Measurements from ENCODE around the gene ATAT1. TPM values are rescaled to one million over a fixed set of nuclear protein-coding genes. Genes with fewer than 3 reads are reported as not detected.

Gene ATAT1
- total RNA-seq, 1 experiment from 2014 or later: 19.3 TPM

GRCh38 chr6:30678964-30679726 is 52.5 kb downstream of the ATAT1 start:
- ChIA-PET POLR2A (interaction anchor here (0.6 to 2.3 kb wide), 7 partner anchors 11 to 398 kb away, joined by 3 to 10 read pairs (median 7); partner anchors contain the start of genes MDC1 and NRM), CTCF (interaction anchor here (0.5 to 9.7 kb wide), 61 partner anchors 9 to 436 kb away, joined by 3 to 131 read pairs (median 4); partner anchors contain the start of genes ABCF1, C6orf136, GTF2H4 and IER3)
- Mint-ChIP-seq H3K4me1 (peaks cover 38% of the 10 kb centered on the region), H3K4me3 (peak overlapping the region; percentile 61), H3K36me3 (peaks cover 19% of the 10 kb centered on the region), H3K9me3 (no peaks in the 10 kb centered on the region), H3K27me3 (ENCODE audit: low read depth) (no peaks in the 10 kb centered on the region), H3K27ac (no peak overlapping the region)
- peak; percentile 83 for ATAC-seq
- TF ChIP-seq ZNF416 (CRISPR knock-in tag; IDR thresholded peaks at IDR 0.05) (no peak), MXD4 (CRISPR knock-in tag; IDR thresholded peaks at IDR 0.05; ENCODE audit: borderline replicate concordance) (no peak), MAX (CRISPR knock-in tag; IDR thresholded peaks at IDR 0.05) (0 out of 2 replicates have a peak, but pooled peaks have one; percentile 20), GABPB1 (CRISPR knock-in tag; IDR thresholded peaks at IDR 0.05) (peak; percentile 49; the same call in 1 of the 2 replicates), ZNF263 (CRISPR knock-in tag; IDR thresholded peaks at IDR 0.05; ENCODE audit: low read depth) (no peak), GTF2I (CRISPR knock-in tag; conservative IDR thresholded peaks at IDR 0.05) (peak; percentile 86), TEAD1 (CRISPR knock-in tag; IDR thresholded peaks at IDR 0.05) (0 out of 2 replicates have a peak, but pooled peaks have one; percentile 25), CTCF (IDR thresholded peaks at IDR 0.05) (peak; percentile 93), HMGA2 (CRISPR knock-in tag; IDR thresholded peaks at IDR 0.05) (no peak)
- peak; percentile 94 for DNase-seq (ENCODE audit: low spot score)

- ChIA-PET POLR2A (interaction anchor here (0.6 to 2.3 kb wide), 5 partner anchors 11 to 611 kb away, joined by 3 to 10 read pairs (median 6); partner anchors contain the start of genes MDC1 and NRM), CTCF (interaction anchor here (0.7 to 9.7 kb wide), 24 partner anchors 8 to 407 kb away, joined by 3 to 131 read pairs (median 5); partner anchors contain the start of genes C6orf136, GTF2H4, MDC1 and NRM)
- Mint-ChIP-seq H3K27me3 (ENCODE audit: low read depth) (no peaks in the 10 kb centered on the region), H3K27ac (peak overlapping the region; percentile 37), H3K36me3 (peaks cover 19% of the 10 kb centered on the region), H3K4me3 (peak overlapping the region; percentile 61; the same call in 1 of the 2 replicates), H3K4me1 (peaks cover 43% of the 10 kb centered on the region), H3K9me3 (no peaks in the 10 kb centered on the region)
- DNase-seq (ENCODE audit: low spot score) (no peak), ATAC-seq (no peak)
- TF ChIP-seq TCF7 (CRISPR knock-in tag; IDR thresholded peaks at IDR 0.05; ENCODE audit: low read depth): no peak
- no peak for TF ChIP-seq SMAD4 (CRISPR knock-in tag; IDR thresholded peaks at IDR 0.05)
- no peak for TF ChIP-seq PREB (CRISPR knock-in tag; IDR thresholded peaks at IDR 0.05; ENCODE audit: borderline replicate concordance)
- TF ChIP-seq NR3C1 (CRISPR knock-in tag; conservative IDR thresholded peaks at IDR 0.05; ENCODE audit: low read depth): no peak
- TF ChIP-seq GRHL2 (CRISPR knock-in tag; IDR thresholded peaks at IDR 0.05; ENCODE audit: insufficient replicate concordance, severe bottlenecking): no peak
- TF ChIP-seq MYBL2 (CRISPR knock-in tag; IDR thresholded peaks at IDR 0.05): no peak
- TF ChIP-seq PRDM15 (CRISPR knock-in tag; IDR thresholded peaks at IDR 0.05): no peak
- TF ChIP-seq ATF2 (CRISPR knock-in tag; IDR thresholded peaks at IDR 0.05; ENCODE audit: borderline replicate concordance, low read depth): no peak
- no peak for TF ChIP-seq AR (CRISPR knock-in tag; IDR thresholded peaks at IDR 0.05)
- no peak for TF ChIP-seq E2F5 (CRISPR knock-in tag; IDR thresholded peaks at IDR 0.05)
- no peak for TF ChIP-seq SOX15 (CRISPR knock-in tag; IDR thresholded peaks at IDR 0.05)
Observed at GRCh38 chr6:30679765-30680535, 53.3 kb downstream of the ATAT1 start.

All from WTC11 (cell line).